Fibroblast of the aortic adventitia (primary cell): Measurements from ENCODE around the gene KRABD2.
"Not testable (repeated sequence)": the region's sequence is repeated elsewhere in the genome, so short reads cannot be mapped to it uniquely, and the experiment has no call there.

Source experiments
- DNase-seq: peaks from one replicate; pipeline ENCODE4 v3.0.0-alpha.2; 2010; ENCODE audit warnings: low read depth
- H3K4me3 ChIP-seq: 2 replicates; pipeline ENCODE4 v1.5.1; 2011; ENCODE audit warnings: low read depth, mild to moderate bottlenecking, control low read depth, low read length, moderate library complexity
- TF ChIP-seq, protein P1 (sequence below): IDR thresholded peaks from 2 replicates; pipeline ENCODE4 v1.5.1; 2011; ENCODE audit warnings: mild to moderate bottlenecking, low read length, control low read depth, inconsistent platforms; ENCODE audit not compliant: insufficient read depth

The KRABD2 gene

GRCh38 chr17:8406174-8406573, 29.7 kb upstream of the KRABD2 start:
- H3K4me3 ChIP-seq: no peak overlapping the region
- TF ChIP-seq, protein P1, sequence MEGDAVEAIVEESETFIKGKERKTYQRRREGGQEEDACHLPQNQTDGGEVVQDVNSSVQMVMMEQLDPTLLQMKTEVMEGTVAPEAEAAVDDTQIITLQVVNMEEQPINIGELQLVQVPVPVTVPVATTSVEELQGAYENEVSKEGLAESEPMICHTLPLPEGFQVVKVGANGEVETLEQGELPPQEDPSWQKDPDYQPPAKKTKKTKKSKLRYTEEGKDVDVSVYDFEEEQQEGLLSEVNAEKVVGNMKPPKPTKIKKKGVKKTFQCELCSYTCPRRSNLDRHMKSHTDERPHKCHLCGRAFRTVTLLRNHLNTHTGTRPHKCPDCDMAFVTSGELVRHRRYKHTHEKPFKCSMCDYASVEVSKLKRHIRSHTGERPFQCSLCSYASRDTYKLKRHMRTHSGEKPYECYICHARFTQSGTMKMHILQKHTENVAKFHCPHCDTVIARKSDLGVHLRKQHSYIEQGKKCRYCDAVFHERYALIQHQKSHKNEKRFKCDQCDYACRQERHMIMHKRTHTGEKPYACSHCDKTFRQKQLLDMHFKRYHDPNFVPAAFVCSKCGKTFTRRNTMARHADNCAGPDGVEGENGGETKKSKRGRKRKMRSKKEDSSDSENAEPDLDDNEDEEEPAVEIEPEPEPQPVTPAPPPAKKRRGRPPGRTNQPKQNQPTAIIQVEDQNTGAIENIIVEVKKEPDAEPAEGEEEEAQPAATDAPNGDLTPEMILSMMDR: no peak
- DNase-seq: no peak

- DNase-seq: no peak
- TF ChIP-seq, protein P1: no peak
- no peak overlapping the region for H3K4me3 ChIP-seq
These were observed 29.1 kb upstream of the KRABD2 start for GRCh38 chr17:8405499-8406016.

DNA sequence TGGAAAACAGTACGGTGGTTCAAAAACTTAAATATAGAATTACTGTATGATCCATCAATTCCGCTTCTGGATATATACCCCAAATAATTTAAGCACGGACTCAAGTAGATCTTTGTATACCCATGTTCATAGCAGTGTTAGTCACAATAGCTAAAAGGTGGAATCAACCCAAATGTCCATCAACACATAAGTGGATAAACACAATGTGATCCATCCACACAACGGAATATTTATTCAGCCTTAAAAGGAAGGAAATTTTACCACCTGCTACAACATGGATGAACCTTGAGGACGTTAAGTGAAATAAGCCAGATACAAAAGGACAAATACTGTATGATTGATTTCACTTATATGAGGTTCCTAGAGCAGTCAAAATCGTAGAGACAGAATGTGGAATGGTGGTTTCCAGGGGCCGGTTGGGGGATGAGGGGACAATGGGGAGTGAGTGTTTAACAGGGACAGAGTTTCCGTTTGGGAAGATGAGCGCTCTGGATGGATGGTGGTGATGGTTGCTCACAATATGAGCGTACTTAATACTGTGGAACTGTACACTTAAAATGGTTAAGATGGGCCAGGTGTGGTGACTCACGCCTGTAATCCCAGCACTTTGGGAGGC, 26.5 kb upstream of the KRABD2 start:
- no peak for DNase-seq
- TF ChIP-seq, protein P1: no peak
- no peak overlapping the region for H3K4me3 ChIP-seq

- TF ChIP-seq, protein P1: no peak
- no peak overlapping the region for H3K4me3 ChIP-seq
- DNase-seq: no peak
These were observed 24.6 kb upstream of the KRABD2 start for GRCh38 chr17:8401107-8401506.

DNA sequence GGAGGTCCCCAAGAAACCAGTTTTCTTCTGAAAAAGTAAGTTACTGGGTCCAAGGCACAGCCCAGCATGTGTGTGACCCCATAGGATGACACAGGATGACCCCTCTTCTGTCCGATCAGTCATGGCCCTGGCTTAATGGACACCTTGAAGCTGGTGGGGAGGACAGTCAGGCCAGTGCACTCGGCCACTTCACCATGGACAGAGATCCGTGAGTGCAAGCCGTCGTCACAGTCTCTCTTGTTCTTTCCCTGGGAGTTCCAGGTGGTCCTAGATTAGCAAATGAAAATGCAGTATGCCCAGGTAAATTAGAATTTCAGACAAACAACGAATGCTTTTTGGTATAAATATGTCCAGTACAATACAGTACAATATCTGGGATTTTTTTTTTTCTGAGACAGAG, 22.5 kb upstream of the KRABD2 start:
- H3K4me3 ChIP-seq: no peak overlapping the region
- TF ChIP-seq, protein P1: no peak
- DNase-seq: no peak

DNA sequence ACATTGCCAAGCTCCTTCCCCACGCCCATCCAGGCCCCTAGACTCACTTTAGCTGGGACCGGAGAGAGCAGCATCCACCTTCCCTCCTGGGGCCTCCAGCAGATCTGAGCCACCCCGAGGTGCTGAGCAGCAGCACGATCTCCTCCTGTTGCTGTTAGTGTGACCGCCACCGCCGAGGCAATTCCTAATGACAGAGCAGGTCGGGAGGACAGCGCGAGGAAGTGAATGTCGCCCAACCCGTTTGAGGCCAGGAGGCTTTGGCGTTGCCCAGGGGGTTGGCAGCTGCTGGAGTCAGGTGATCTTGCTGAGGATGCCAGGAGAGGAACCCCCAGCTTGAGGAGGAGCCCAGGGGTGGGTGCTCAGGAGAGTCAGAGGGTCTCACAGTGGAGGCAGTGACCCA, 21.1 kb upstream of the KRABD2 start, which contains the start of gene RNF222:
RNF222 (minus strand) TSS at position 192 of the 400 bp plus-strand sequence. CDS start 4,366 bp downstream, outside the sequence.
- DNase-seq: no peak
- TF ChIP-seq, protein P1: no peak
- no peak within 1 kb of the TSS for H3K4me3 ChIP-seq

GRCh38 chr17:8394497-8394896, 18.0 kb upstream of the KRABD2 start:
- not testable (repeated sequence) for H3K4me3 ChIP-seq, DNase-seq
